Subcutaneous abdominal adipose tissue (tissue), 5 donors: ENCODE results near the gene EIF4A3.

Experiments
- H3K27ac ChIP-seq: one replicate; pipeline ENCODE4 v1.7.0; 2013; ENCODE audit warnings: low read depth, mild to moderate bottlenecking, inconsistent platforms, low read length, moderate library complexity
- H3K27me3 ChIP-seq, 5 donors: one replicate each; pipeline ENCODE4 v1.7.0; 2013; ENCODE audit warnings: low read length in 5 of 5, inconsistent platforms in 1 of 5; ENCODE audit not compliant: control insufficient read depth in 5 of 5, insufficient read depth in 4 of 5
- H3K36me3 ChIP-seq, 5 donors: one replicate each; pipeline ENCODE4 v1.7.0; 2013; ENCODE audit warnings: low read length in 5 of 5; ENCODE audit not compliant: control insufficient read depth in 5 of 5, insufficient read depth in 5 of 5
- H3K4me1 ChIP-seq, 5 donors: one replicate each; pipeline ENCODE4 v1.7.0; 2013; ENCODE audit warnings: low read length in 5 of 5, mild to moderate bottlenecking in 3 of 5, moderate library complexity in 1 of 5; ENCODE audit not compliant: control insufficient read depth in 5 of 5, insufficient read depth in 5 of 5
- H3K4me3 ChIP-seq, 5 donors: one replicate each; pipeline ENCODE4 v1.7.0; 2013; ENCODE audit warnings: low read length in 5 of 5, low read depth in 1 of 5
- H3K9ac ChIP-seq, 5 donors: one replicate each; pipeline ENCODE4 v1.7.0; 2013; ENCODE audit warnings: low read length in 5 of 5, mild to moderate bottlenecking in 4 of 5, moderate library complexity in 3 of 5
- H3K9me3 ChIP-seq, 5 donors: one replicate each; pipeline ENCODE4 v1.7.0; 2013; ENCODE audit warnings: low read length in 5 of 5; ENCODE audit not compliant: control insufficient read depth in 5 of 5
- donor health status: healthy.
- donor health status: healthy.
- donor health status: healthy.
- donor health status: healthy.
- donor health status: healthy.

The EIF4A3 gene

DNA sequence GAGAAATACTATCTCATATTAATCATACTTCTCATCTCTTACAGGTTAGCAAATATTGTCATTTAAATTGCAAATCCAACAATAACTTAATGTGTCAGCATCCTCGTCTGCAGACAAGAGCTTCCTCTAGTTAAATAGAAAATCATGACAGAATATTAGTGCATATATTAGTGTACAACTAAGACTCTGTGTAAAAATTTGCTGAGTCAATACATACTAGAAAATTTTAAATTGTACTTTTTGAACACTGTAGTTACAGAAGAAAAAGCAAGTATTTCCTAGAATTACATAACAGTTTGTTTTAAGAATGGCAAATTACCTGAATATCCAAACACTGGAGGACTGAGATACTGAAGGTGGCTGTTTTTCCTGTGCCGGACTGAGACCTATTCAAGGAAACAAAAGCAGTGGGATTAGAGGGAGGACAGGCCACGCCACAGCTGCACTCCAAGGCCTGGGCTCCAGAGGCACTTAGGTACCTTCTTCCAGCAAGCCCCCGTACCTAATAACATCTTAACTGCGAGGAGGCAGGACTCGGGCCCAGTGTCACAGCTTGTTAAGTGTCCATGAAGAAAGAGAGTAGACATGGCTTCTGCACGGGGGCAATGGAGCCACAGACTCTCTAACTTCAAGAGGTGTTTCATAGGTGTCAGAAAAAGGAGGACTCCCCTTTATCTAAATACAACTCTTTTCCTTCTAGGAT, 5.3 kb downstream of the EIF4A3 start:
- H3K4me1 ChIP-seq: peaks cover 6 to 21% (median 19%) of the 10 kb centered on the region in 5 donors
- H3K27me3 ChIP-seq: no peaks in the 10 kb centered on the region
- no peak overlapping the region for H3K9ac ChIP-seq
- H3K4me3 ChIP-seq: no peak overlapping the region
- H3K27ac ChIP-seq: no peak overlapping the region
- peaks cover 11 to 75% (median 68%) of the 10 kb centered on the region in 5 donors for H3K36me3 ChIP-seq
- H3K9me3 ChIP-seq: no peaks in the 10 kb centered on the region

DNA sequence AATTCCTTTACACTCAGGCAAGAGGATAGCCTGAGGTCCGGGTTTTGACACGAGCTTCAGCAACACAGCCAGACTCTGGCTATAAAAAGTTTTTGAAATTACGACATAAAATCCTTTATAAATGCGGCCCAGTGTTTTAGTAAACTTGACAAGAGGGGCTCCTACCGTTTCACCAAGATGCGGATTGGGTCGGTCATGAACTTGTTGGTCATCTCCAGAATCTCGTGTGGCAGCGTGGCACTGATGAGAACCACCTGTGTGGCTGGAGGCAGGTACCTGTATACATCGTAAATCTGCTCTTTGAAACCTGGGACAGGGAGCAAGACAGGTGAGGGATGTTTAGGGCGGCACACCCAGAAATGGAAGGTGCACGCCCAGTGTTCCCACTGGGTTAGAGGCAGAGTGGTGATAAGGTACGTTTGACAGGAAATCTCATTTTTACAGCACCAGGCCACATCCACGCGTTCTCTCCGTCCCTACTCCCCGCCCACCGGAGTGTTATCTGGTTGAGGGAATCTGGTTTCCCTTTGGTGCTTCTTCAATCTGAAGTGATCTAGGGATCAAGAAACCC, 8.0 kb downstream of the EIF4A3 start:
- Histone ChIP-seq H3K27ac (no peak overlapping the region), H3K36me3 (peaks cover 20 to 99% (median 91%) of the 10 kb centered on the region in 5 donors), H3K9ac (no peak overlapping the region), H3K4me1 (no peaks in the 10 kb centered on the region), H3K9me3 (no peaks in the 10 kb centered on the region), H3K4me3 (no peak overlapping the region), H3K27me3 (no peaks in the 10 kb centered on the region)

DNA sequence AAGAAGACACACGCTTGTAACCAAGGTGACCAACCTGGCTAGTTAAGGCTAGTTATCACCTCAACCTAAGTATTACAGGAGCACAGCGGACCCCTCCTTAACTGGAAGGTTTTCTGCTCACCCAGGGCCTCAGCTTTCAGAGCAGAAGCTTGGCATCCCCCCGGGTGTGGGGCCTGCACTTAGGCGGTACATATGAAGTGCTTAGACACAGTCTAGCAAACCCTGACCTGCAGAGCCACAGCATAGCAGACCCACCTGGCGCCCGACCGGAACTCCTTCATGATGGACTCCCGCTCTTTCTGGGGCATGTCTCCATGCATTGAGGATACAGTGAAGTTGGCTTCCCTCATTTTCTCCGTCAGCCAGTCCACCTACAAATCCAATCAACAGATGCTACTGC, 9.8 kb downstream of the EIF4A3 start:
- Histone ChIP-seq H3K4me3 (no peak overlapping the region), H3K4me1 (no peaks in the 10 kb centered on the region), H3K36me3 (peaks cover 20 to 91% (median 83%) of the 10 kb centered on the region in 5 donors), H3K27ac (no peak overlapping the region), H3K9ac (no peak overlapping the region), H3K9me3 (no peaks in the 10 kb centered on the region), H3K27me3 (no peaks in the 10 kb centered on the region)

DNA sequence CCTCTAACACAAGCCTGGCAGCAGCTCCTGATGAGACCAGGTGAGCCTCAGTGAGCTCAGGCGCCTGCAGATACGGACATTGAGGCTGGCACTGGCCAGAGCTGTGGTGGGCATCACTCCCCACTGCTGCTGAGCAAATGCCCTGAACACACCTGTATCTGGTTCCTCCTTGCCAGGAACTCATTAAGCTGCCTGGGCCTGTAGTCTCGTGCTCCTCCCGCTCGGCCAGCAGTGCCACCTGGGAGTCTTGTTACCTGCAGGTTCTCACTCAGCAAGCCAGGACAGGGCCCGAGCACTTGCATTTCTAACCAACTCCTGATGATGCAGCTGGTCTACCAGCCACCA, 13.3 kb downstream of the EIF4A3 start:
- no peak overlapping the region for H3K4me3 ChIP-seq
- no peak overlapping the region for H3K9ac ChIP-seq
- peaks cover 16 to 58% (median 53%) of the 10 kb centered on the region in 5 donors for H3K36me3 ChIP-seq
- no peaks in the 10 kb centered on the region for H3K9me3 ChIP-seq
- H3K27ac ChIP-seq: no peak overlapping the region
- H3K4me1 ChIP-seq: no peaks in the 10 kb centered on the region
- peaks cover 0 to 3% (median 0%) of the 10 kb centered on the region in 5 donors for H3K27me3 ChIP-seq

DNA sequence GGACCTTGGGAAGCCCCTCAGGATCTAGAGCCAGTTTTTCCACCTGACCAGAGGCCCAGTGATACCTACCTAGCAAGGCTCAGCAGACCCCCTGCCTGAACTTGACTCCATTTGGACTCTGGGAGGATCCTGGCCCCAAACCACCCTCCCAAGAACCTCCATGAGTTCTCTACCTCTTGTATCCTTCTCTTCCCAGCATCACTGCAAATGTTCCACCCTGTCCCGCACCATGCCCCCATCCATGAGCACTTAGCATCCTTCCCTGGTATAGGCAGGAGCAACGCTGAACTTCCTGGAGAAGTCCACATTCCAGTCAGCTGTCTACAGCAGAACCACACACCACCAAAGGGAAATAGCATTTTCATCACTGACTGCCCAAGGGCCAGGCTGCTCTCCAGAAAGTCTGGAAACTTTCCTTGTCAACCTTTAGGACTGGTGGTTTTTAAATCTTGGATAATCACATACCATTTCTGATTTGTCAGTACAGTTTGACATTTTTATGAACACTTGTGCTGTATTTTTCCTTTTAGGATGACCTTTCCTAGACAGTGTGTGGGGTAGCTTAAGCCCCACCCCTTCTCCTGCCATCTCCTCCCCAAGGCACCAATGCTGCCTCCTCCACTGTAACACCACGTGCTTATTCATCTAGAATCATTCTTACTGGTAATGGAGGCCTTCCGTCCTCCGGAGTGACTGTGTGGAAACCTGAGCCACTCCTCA, 13.9 kb downstream of the EIF4A3 start:
- Histone ChIP-seq H3K9ac (no peak overlapping the region), H3K27me3 (peaks cover 0 to 3% (median 0%) of the 10 kb centered on the region in 5 donors), H3K4me3 (no peak overlapping the region), H3K4me1 (no peaks in the 10 kb centered on the region), H3K9me3 (no peaks in the 10 kb centered on the region), H3K36me3 (peaks cover 16 to 53% (median 48%) of the 10 kb centered on the region in 5 donors), H3K27ac (no peak overlapping the region)

DNA sequence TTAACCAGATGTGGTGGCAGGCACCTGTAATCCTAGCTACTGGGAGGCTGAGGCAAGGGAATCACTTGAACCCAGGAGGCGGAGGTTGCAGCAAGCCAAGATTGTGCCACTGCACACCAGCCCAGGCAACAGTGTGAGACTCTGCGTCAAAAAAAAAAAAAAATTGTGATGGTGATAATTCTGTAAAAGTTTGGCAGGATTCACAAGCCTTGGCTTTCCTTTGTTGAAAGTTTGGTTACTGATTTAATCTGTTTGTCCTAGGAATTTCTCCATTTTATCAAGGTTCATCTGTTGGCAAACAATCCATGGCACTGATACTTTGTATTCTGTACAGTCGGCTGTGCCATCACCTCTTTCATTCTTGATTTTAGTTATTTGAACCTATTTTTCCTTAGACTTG, 15.9 kb downstream of the EIF4A3 start:
- peaks cover 7 to 32% (median 27%) of the 10 kb centered on the region in 5 donors for H3K36me3 ChIP-seq

DNA sequence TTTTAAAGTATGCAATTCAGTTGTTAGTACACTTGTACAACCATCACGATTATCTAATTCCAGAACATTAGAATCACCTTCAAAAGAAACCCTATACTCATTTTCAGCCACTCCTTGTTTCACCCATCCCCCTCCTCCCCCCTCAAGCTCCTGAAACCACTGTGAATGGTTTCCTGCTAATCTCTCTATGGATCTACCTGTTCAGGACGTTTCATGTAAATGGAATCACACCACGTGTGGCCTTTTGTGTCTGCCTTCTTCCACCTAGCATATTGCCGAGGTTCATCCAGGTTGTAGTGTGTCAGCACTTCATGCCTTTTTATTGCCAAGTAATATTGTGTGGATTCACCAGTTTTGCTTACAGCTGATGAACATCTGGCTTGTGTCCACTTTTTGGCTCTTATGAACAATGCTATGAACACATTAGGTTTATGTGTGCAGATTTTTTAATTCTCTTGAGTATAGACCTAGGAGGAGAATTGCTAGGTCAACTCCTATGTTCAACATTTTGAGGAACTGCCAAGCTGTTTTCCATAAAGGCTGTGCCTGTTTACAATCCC, 17.8 kb downstream of the EIF4A3 start:
- no peak overlapping the region for H3K9ac ChIP-seq
- no peak overlapping the region for H3K27ac ChIP-seq
- H3K36me3 ChIP-seq: peaks cover 0 to 14% (median 11%) of the 10 kb centered on the region in 5 donors
- no peak overlapping the region for H3K4me3 ChIP-seq
- H3K27me3 ChIP-seq: peaks cover 0 to 5% (median 3%) of the 10 kb centered on the region in 5 donors
- no peaks in the 10 kb centered on the region for H3K9me3 ChIP-seq
- no peaks in the 10 kb centered on the region for H3K4me1 ChIP-seq

More for the DNA sequence above, 15.9 kb downstream of the EIF4A3 start:
- Histone ChIP-seq H3K9ac (no peak overlapping the region), H3K27ac (no peak overlapping the region), H3K4me1 (no peaks in the 10 kb centered on the region), H3K9me3 (no peaks in the 10 kb centered on the region), H3K4me3 (no peak overlapping the region), H3K27me3 (peaks cover 0 to 3% (median 0%) of the 10 kb centered on the region in 5 donors)

DNA sequence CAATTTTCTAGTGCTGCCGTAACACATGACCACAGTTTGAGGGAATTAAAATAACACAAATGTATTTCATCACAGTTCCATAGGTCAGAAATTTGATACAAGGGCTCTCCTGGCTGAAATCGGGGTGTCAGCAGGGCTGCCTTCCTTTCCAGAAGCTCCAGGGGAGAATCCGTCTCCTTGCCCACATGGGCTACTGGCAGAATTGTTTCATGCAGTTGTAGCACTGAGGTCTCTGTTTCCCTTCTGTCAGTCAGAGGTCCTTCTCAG, 20.5 kb downstream of the EIF4A3 start:
- H3K9me3 ChIP-seq: no peaks in the 10 kb centered on the region
- H3K9ac ChIP-seq: no peak overlapping the region
- H3K36me3 ChIP-seq: no peaks in the 10 kb centered on the region
- peaks cover 0 to 5% (median 3%) of the 10 kb centered on the region in 5 donors for H3K27me3 ChIP-seq
- no peak overlapping the region for H3K27ac ChIP-seq
- no peak overlapping the region for H3K4me3 ChIP-seq
- H3K4me1 ChIP-seq: no peaks in the 10 kb centered on the region

DNA sequence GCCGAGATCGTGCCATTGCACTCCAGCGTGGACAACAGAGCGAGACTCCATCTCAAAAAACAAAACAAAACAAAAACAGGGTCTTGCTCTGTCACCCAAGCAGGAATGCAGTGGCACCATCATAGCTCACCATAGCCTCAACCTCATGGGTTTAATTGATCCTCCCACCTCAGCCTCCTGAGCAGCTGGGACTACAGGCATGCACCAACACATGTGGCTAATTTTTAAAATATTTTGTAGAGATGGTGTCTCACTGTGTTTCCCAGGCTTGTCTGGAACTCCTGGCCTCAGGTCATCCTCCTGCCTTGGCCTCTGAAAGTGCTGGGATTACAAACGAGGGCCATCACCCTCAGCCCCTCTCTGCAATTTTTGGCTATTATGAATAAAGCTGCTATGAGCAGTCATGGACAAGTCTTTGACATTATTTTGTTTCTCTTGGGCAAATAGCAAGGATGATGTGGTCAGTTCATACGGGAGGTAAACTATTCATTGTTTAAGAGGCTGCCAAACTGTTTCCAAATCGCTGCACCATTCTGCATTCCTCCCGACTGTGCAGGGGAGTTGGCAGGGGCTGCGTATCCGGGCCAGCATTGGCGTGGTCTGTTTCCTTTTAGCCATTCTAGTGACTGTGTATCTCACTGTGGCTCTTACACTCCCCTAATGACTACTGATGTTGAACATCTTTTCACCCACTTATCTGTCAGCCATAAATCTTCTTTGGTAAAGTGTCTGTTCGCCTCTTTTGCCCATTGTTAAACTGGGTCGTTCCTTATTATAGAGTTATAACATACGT, 21.1 kb downstream of the EIF4A3 start:
- no peaks in the 10 kb centered on the region for H3K36me3 ChIP-seq
- H3K9ac ChIP-seq: no peak overlapping the region
- H3K9me3 ChIP-seq: no peaks in the 10 kb centered on the region
- H3K27ac ChIP-seq: no peak overlapping the region
- no peak overlapping the region for H3K4me3 ChIP-seq
- H3K4me1 ChIP-seq: no peaks in the 10 kb centered on the region
- H3K27me3 ChIP-seq: peaks cover 0 to 5% (median 3%) of the 10 kb centered on the region in 5 donors
